Fibroblast of mammary gland (primary cell): ENCODE results near the gene EIF5B.

ENCODE experiments used
- DNase-seq: peaks from one replicate; pipeline ENCODE4 v3.0.0-alpha.2; 2010; ENCODE audit warnings: low read depth
- H3K4me3 ChIP-seq: 2 replicates; pipeline ENCODE4 v1.5.1; 2011; ENCODE audit warnings: low read depth, mild to moderate bottlenecking, low read length, moderate library complexity; ENCODE audit not compliant: control insufficient read depth
- CTCF ChIP-seq: conservative IDR thresholded peaks from 2 replicates; pipeline ENCODE4 v1.5.1; 2011; ENCODE audit warnings: low read depth, low read length, inconsistent platforms; ENCODE audit not compliant: control insufficient read depth, insufficient read depth

EIF5B gene

GRCh38 chr2:99399795-99400194 is 62.6 kb downstream of the EIF5B start:
- no peak for DNase-seq
- H3K4me3 ChIP-seq: no peak overlapping the region
- no peak for TF ChIP-seq CTCF

DNA sequence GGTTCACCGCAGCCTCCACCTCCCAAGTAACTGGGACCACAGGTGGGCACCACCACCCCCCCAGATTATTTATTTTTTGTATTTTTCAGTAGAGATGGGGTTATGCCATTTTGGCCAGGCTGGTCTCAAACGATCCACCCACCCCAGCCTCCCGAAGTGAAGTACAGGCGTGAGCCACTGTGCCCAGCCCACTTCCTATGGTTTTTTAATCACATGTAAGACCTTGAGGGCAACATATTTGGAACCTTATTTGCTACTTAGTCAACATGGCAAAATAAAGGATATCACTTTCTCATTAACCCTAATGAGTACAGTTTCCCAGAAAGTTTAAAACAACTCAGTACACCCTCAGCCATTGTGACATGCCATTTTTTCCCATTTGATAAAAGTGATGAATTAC is 64.7 kb downstream of the EIF5B start:
- no peak for TF ChIP-seq CTCF
- no peak for DNase-seq
- H3K4me3 ChIP-seq: no peak overlapping the region

GRCh38 chr2:99403084-99403483 is 65.9 kb downstream of the EIF5B start:
- no peak for TF ChIP-seq CTCF
- peak; percentile 73 for DNase-seq
- H3K4me3 ChIP-seq: no peak overlapping the region

GRCh38 chr2:99403524-99403923 is 66.3 kb downstream of the EIF5B start:
- TF ChIP-seq CTCF: no peak
- no peak overlapping the region for H3K4me3 ChIP-seq
- DNase-seq: no peak

DNA sequence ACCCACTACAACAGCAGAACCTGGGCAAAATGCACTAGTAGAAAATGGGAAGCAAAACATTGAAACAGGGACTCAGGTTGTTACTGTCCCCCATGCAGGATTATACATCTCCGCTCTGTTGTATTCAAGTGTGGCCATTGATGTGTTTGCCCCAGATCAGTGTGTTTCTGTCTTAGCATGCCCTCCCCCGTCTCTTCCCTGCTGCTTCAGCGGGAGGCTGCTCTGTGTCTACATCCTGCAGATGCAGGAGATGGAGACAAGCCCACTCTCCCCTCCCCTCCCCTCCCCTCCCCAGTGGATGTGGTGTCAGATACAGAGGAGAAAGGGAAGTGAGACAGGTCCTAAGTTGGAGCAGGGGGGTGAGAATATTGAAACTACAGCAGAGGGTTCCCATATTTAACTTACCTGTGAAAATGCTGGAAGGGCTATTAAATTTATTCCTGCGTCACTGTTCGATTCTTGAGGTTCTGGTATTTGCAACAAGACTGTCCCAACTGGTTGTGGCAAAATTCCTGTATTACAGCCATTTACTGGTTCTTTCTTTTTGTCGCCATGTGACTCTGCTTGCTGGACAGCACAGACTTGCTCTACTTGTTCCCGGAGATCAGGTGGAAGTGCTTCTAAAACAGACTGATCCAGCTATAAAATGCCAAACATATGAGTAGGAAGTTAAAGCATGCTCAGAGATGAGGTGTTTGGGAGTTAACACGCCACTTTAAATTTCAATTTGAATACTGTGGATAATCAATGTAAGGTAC is 67.0 kb downstream of the EIF5B start:
- no peak for TF ChIP-seq CTCF
- no peak for DNase-seq

GRCh38 chr2:99404797-99405669 is 67.8 kb downstream of the EIF5B start:
- no peak for DNase-seq
- no peak for TF ChIP-seq CTCF
- H3K4me3 ChIP-seq: no peak overlapping the region

More for the DNA sequence above, 67.0 kb downstream of the EIF5B start:
- H3K4me3 ChIP-seq: no peak overlapping the region
